GM21367 (cell line): Measurements from ENCODE around the gene ADM2.

Experiments
- ATAC-seq: cut with Tn5 transposase; IDR thresholded peaks from one replicate; pipeline ENCODE4 v1.9.1; 2021; ENCODE audit not compliant: unreplicated experiment

The ADM2 gene

GRCh38 chr22:50483977-50484853 lies 2.9 kb downstream of the ADM2 start:
- no peak for ATAC-seq

- ATAC-seq, result no peak
Observed at GRCh38 chr22:50485221-50486131, 4.1 kb downstream of the ADM2 start.

GRCh38 chr22:50486561-50487289 lies 5.4 kb downstream of the ADM2 start, which contains the start of gene MIOX:
Gene MIOX (plus strand): TSS chr22:50486859. CDS start chr22:50486898, 39 bp downstream.
- ATAC-seq, result no peak

GRCh38 chr22:50487290-50488005 lies 6.1 kb downstream of the ADM2 start:
- no peak for ATAC-seq

- no peak for ATAC-seq
Observed at GRCh38 chr22:50488006-50488677, 6.8 kb downstream of the ADM2 start.

GRCh38 chr22:50488886-50489285 lies 7.5 kb downstream of the ADM2 start:
- no peak for ATAC-seq

GRCh38 chr22:50489363-50490243 lies 8.3 kb downstream of the ADM2 start:
- no peak for ATAC-seq

GRCh38 chr22:50490531-50491308 lies 9.4 kb downstream of the ADM2 start:
- ATAC-seq, result no peak

GRCh38 chr22:50497093-50497492 lies 15.8 kb downstream of the ADM2 start:
- ATAC-seq, result no peak

GRCh38 chr22:50498322-50498890 lies 17.1 kb downstream of the ADM2 start:
- ATAC-seq, result no peak

GRCh38 chr22:50500452-50500851 lies 19.1 kb downstream of the ADM2 start:
- ATAC-seq, result no peak

- no peak for ATAC-seq
Observed at GRCh38 chr22:50502096-50502495, 20.8 kb downstream of the ADM2 start.

- ATAC-seq, result no peak
Observed at GRCh38 chr22:50502628-50503474, 21.5 kb downstream of the ADM2 start.

- no peak for ATAC-seq
Observed at GRCh38 chr22:50503475-50504145, 22.3 kb downstream of the ADM2 start.

GRCh38 chr22:50504369-50505211 lies 23.2 kb downstream of the ADM2 start:
- ATAC-seq, result no peak
